SK-N-SH (cell line): Measurements from ENCODE around the gene MTMR1. TPM values are rescaled to one million over a fixed set of nuclear protein-coding genes. Genes with fewer than 3 reads are reported as not detected.

ENCODE experiments used
- CTCF ChIA-PET: fragments of 300-600, 350-600 bp; formaldehyde crosslinking; extraction: SDS; loops from one replicate; lab custom pipeline; 2021; lab: Yijun Ruan, JAX
- POLR2A ChIA-PET: fragments of 350-600 bp; sonication (Branson Sonifier 250); formaldehyde crosslinking; extraction: SDS; loops from one replicate; lab custom pipeline; 2020; ENCODE audit warnings: antibody characterized with exemption, inconsistent platforms; lab: Yijun Ruan, JAX
- DNase-seq: peaks from one replicate; pipeline ENCODE4 v3.0.0; 2012
- H2AFZ ChIP-seq: fragments of 200-600 bp; sonication (generic); 2 replicates; pipeline ENCODE4 v1.8.1; 2016; ENCODE audit warnings: antibody characterized with exemption, mild to moderate bottlenecking, low read depth
- H3F3A ChIP-seq: fragments of 200-600 bp; sonication (generic); replicated peaks from 2 replicates; pipeline ENCODE3; 2016; ENCODE audit warnings: antibody characterized with exemption, mild to moderate bottlenecking; ENCODE audit not compliant: insufficient read depth
- H3K27ac ChIP-seq, 2 experiments: fragments of 200-500 bp in 1 of 2; fragments of 200-600 bp in 1 of 2; sonication (Bioruptor generic) in 1 of 2; sonication (generic), shearing (Covaris generic) in 1 of 2; 2 replicates each; pipeline versions ENCODE4 v1.5.1 to v1.6.1; 2014 to 2016; ENCODE audit warnings: low read depth in 2 of 2, inconsistent platforms in 1 of 2, low read length in 1 of 2, mild to moderate bottlenecking in 1 of 2, mixed read lengths in 1 of 2
- H3K27me3 ChIP-seq: fragments of 200-600 bp; sonication (generic), shearing (Covaris generic); 2 replicates; pipeline ENCODE4 v1.6.1; 2016; ENCODE audit warnings: mixed run types; ENCODE audit not compliant: insufficient read depth
- H3K36me3 ChIP-seq, 2 experiments: fragments of 200-500 bp in 1 of 2; fragments of 200-600 bp in 1 of 2; sonication (Bioruptor generic) in 1 of 2; sonication (generic) in 1 of 2; replicated peaks in 1 of 2; 2 replicates each; pipeline versions ENCODE3 to v1.5.1; 2014 to 2016; ENCODE audit warnings: low read length in 1 of 2, mild to moderate bottlenecking in 1 of 2; ENCODE audit not compliant: insufficient read depth in 2 of 2, control insufficient read depth in 1 of 2
- H3K4me1 ChIP-seq, 2 experiments: fragments of 200-500 bp in 1 of 2; fragments of 200-600 bp in 1 of 2; sonication (Bioruptor generic) in 1 of 2; sonication (generic), shearing (Covaris generic) in 1 of 2; 2 replicates each; pipeline versions ENCODE4 v1.5.1 to v1.6.1; 2014 to 2016; ENCODE audit warnings: low read depth in 1 of 2, low read length in 1 of 2, mixed run types in 1 of 2; ENCODE audit not compliant: insufficient read depth in 2 of 2, control insufficient read depth in 1 of 2
- H3K4me2 ChIP-seq: fragments of 200-600 bp; sonication (generic), shearing (Covaris generic); 2 replicates; pipeline ENCODE4 v1.6.1; 2017; ENCODE audit warnings: mixed run types
- H3K4me3 ChIP-seq, 2 experiments: fragments of 200-500 bp in 1 of 2; fragments of 200-600 bp in 1 of 2; sonication (Bioruptor generic) in 1 of 2; sonication (generic), shearing (Covaris generic) in 1 of 2; 2 replicates each; pipeline versions ENCODE4 v1.5.1 to v1.8.1; 2014 to 2016; ENCODE audit warnings: low read depth in 2 of 2, inconsistent platforms in 1 of 2, low read length in 1 of 2, mild to moderate bottlenecking in 1 of 2, mixed read lengths in 1 of 2, moderate library complexity in 1 of 2
- H3K79me2 ChIP-seq: fragments of 200-600 bp; sonication (generic); 2 replicates; pipeline ENCODE4 v1.8.1; 2017; ENCODE audit warnings: mild to moderate bottlenecking; ENCODE audit not compliant: insufficient read depth
- H3K9ac ChIP-seq: fragments of 200-600 bp; sonication (generic); 2 replicates; pipeline ENCODE4 v1.6.1; 2017; ENCODE audit warnings: mixed run types
- H3K9me2 ChIP-seq: fragments of 200-600 bp; sonication (generic); 2 replicates; pipeline ENCODE4 v1.6.1; 2017; ENCODE audit warnings: mixed run types
- H3K9me3 ChIP-seq: fragments of 200-600 bp; sonication (generic); 2 replicates; pipeline ENCODE4 v1.6.1; 2017; ENCODE audit warnings: mixed run types, mild to moderate bottlenecking, moderate library complexity
- H4K20me1 ChIP-seq: fragments of 200-600 bp; sonication (generic); 2 replicates; pipeline ENCODE4 v1.6.1; 2017; ENCODE audit warnings: mild to moderate bottlenecking, mixed run types; ENCODE audit not compliant: insufficient read depth
- FOSL2 ChIP-seq: IDR thresholded peaks from 2 replicates; pipeline ENCODE4 v1.4.0; 2012; ENCODE audit warnings: low read depth, mild to moderate bottlenecking, moderate library complexity, borderline replicate concordance
- FOXJ3 ChIP-seq: sonication (generic); formaldehyde crosslinking; IDR thresholded peaks from 2 replicates; pipeline ENCODE4 v1.5.1; 2020; ENCODE audit warnings: mild to moderate bottlenecking, missing genetic modification reagents
- FOXM1 ChIP-seq: IDR thresholded peaks from 2 replicates; pipeline ENCODE4 v1.4.0; 2012; ENCODE audit warnings: low read depth, mild to moderate bottlenecking
- GATA2 ChIP-seq: sonication (generic); formaldehyde crosslinking; IDR thresholded peaks from 2 replicates; pipeline ENCODE4 v1.5.0; 2020; ENCODE audit warnings: mild to moderate bottlenecking, missing genetic modification reagents
- MAX ChIP-seq: IDR thresholded peaks from 2 replicates; pipeline ENCODE4 v1.4.0; 2012; ENCODE audit warnings: low read depth
- POLR2AphosphoS5 ChIP-seq: IDR thresholded peaks from 2 replicates; pipeline ENCODE4 v1.6.1; 2012; ENCODE audit warnings: low read depth, low read length
- REST ChIP-seq: IDR thresholded peaks from 2 replicates; pipeline ENCODE4 v1.6.1; 2012; ENCODE audit warnings: mild to moderate bottlenecking, low read depth, low read length, moderate library complexity
- RFX5 ChIP-seq: IDR thresholded peaks from 2 replicates; pipeline ENCODE4 v1.6.1; 2012; ENCODE audit warnings: mild to moderate bottlenecking, improper control_type of control experiment, low read length
- SIN3A ChIP-seq: IDR thresholded peaks from 2 replicates; pipeline ENCODE4 v1.6.1; 2012; ENCODE audit warnings: low read depth, mild to moderate bottlenecking, low read length, moderate library complexity, borderline replicate concordance
- TAF1 ChIP-seq: IDR thresholded peaks from 2 replicates; pipeline ENCODE4 v1.6.1; 2012; ENCODE audit warnings: low read depth, mild to moderate bottlenecking, low read length, moderate library complexity, borderline replicate concordance
- YY1 ChIP-seq: IDR thresholded peaks from 2 replicates; pipeline ENCODE4 v1.4.0; 2012; ENCODE audit warnings: low read depth, mild to moderate bottlenecking
- WGBS: methylation state at CpG from one replicate; pipeline ENCODE4 v1.1.6; 2017; ENCODE audit warnings: low lambda C conversion rate; 5-methylcytosine and 5-hydroxymethylcytosine counted together
- polyA plus RNA-seq, 3 experiments: library from polyadenylated mRNA; depleted of rRNA; stranded (reverse); fragments of >200 nt; gene quantifications; 2 replicates each; pipeline ENCODE4 v1.2.3, GENCODE V29; 2012
- TF ChIP-seq, protein P1 (sequence below): fragments of 150-350 bp; IDR thresholded peaks from 2 replicates; pipeline ENCODE4 v1.6.1; 2017; ENCODE audit warnings: antibody characterized with exemption, low read length, low read depth, borderline replicate concordance

The MTMR1 gene
- polyA plus RNA-seq (2012; rRNA removed): 17.0 and 20.0 TPM in 2 replicates
- 13.6 and 14.2 TPM in 2 replicates for polyA plus RNA-seq (2012; cell fraction: cytosol; rRNA removed)
- polyA plus RNA-seq (2012; cell fraction: nucleus; rRNA removed): 33.9 and 46.3 TPM in 2 replicates

- TF ChIP-seq REST: no peak
- TF ChIP-seq GATA2 (CRISPR knock-in tag): no peak
- no peak for TF ChIP-seq SIN3A
- no peak for TF ChIP-seq FOXM1
- 0 out of 2 replicates have a peak, but pooled peaks have one; percentile 56 for TF ChIP-seq YY1
- TF ChIP-seq, protein P1, sequence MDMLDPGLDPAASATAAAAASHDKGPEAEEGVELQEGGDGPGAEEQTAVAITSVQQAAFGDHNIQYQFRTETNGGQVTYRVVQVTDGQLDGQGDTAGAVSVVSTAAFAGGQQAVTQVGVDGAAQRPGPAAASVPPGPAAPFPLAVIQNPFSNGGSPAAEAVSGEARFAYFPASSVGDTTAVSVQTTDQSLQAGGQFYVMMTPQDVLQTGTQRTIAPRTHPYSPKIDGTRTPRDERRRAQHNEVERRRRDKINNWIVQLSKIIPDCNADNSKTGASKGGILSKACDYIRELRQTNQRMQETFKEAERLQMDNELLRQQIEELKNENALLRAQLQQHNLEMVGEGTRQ: no peak
- no peak for TF ChIP-seq POLR2AphosphoS5
- no peak for TF ChIP-seq RFX5
- no peak for TF ChIP-seq FOSL2
- TF ChIP-seq MAX: no peak
- no peak for TF ChIP-seq FOXJ3 (CRISPR knock-in tag)
- 0 out of 2 replicates have a peak, but pooled peaks have one; percentile 27 for TF ChIP-seq TAF1
- TF ChIP-seq, all 33 proteins: peak for 2
- 19% methylated on average over 31 of the region's 92 CpGs for WGBS
- peak within 1 kb of the TSS; percentile 83; the same call in 1 of the 2 replicates for H2AFZ ChIP-seq
- no peaks in the 10 kb centered on the region for H3K79me2 ChIP-seq
- H3K36me3 ChIP-seq: no peaks in the 10 kb centered on the region
- ChIA-PET POLR2A (no interaction called here), CTCF (interaction anchor here (0.6 to 3.4 kb wide), 5 partner anchors 8 to 79 kb away, joined by 3 to 16 read pairs (median 6); no protein-coding TSS in a partner anchor)
- H3K9me3 ChIP-seq: no peaks in the 10 kb centered on the region
- peak within 1 kb of the TSS; percentile 60 for H3K9ac ChIP-seq
- H3K9me2 ChIP-seq: no peaks in the 10 kb centered on the region
- peaks cover 4 to 13% of the 10 kb centered on the region in 2 experiments; a peak in 1 of 4 replicates for H3K4me1 ChIP-seq
- H3K27me3 ChIP-seq: no peaks in the 10 kb centered on the region
- peak; percentile 84 for DNase-seq
- peak within 1 kb of the TSS; percentile 86 for H3K4me2 ChIP-seq
- peak within 1 kb of the TSS; percentile 60 to 62 for H3K4me3 ChIP-seq
- peak within 1 kb of the TSS; percentile 55 to 61; a peak in 3 of 4 replicates for H3K27ac ChIP-seq
- H4K20me1 ChIP-seq: no peaks in the 10 kb centered on the region
- H3F3A ChIP-seq: peaks cover 20% of the 10 kb centered on the region
Measured at GRCh38 chrX:150692831-150693724, at the start of gene MTMR1. MTMR1 (plus strand) TSS chrX:150693396; CDS start chrX:150693531, 135 bp downstream.
